Hematopoietic multipotent progenitor cell treated with erythropoietin and hydrocortisone succinate and interleukin-3 and kit ligand, for 17 days (in vitro differentiated cells): Measurements from ENCODE around the gene FBXL7.

Source experiments
- DNase-seq: peaks from one replicate; pipeline ENCODE4 v3.0.0-alpha.2; 2015; ENCODE audit warnings: low spot score

FBXL7 gene

GRCh38 chr5:15615859-15616258, 115.9 kb downstream of the FBXL7 start:
- no peak for DNase-seq

GRCh38 chr5:15618938-15619337, 119.0 kb downstream of the FBXL7 start:
- no peak for DNase-seq

GRCh38 chr5:15620501-15620900, 120.5 kb downstream of the FBXL7 start:
- no peak for DNase-seq

DNA sequence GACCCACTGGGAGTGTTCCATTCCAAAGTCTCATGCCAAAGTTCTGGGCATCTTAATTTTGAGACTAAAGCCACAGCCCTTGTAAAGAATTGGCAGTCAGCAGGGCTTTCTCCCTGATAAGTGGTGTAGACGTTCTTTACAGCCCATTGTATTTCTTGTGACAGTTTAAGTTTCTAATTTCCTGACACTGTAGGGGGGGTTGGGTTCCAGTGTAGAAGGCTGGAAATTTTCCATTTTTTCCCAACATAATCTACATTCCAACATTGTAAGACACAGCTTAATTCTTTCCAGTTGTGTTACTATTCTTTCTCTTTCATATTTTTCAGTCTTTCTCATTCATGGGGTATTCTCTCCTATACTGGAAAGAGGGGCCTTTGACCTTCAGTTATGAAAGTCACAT, 121.1 kb downstream of the FBXL7 start:
- DNase-seq = no peak

GRCh38 chr5:15623794-15624193, 123.8 kb downstream of the FBXL7 start:
- DNase-seq = no peak

GRCh38 chr5:15627109-15627508, 127.1 kb downstream of the FBXL7 start:
- DNase-seq = no peak

- no peak for DNase-seq
Measured at GRCh38 chr5:15627647-15628046, 127.7 kb downstream of the FBXL7 start.

DNA sequence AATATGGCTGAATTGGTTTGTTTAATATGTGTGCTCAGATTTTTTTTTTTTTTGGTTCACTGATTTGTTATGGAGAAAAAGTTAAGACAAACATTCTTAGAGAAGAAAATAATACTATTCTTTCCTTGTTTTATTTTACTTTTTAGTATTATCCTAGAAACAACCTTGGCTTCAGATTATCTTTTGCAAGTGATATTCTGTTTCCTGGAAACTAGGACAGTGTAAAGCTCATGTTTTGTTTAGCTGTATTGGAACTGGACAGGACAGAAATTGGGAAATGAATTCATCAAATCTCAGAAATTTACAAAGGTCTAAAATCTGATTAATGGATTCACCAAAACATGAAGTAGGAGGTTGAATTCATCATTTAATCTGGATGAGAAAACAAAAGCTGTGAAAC, 130.5 kb downstream of the FBXL7 start:
- DNase-seq = no peak

- no peak for DNase-seq
Measured at GRCh38 chr5:15634591-15635288, 134.8 kb downstream of the FBXL7 start.

- DNase-seq = no peak
Measured at GRCh38 chr5:15635289-15635616, 135.3 kb downstream of the FBXL7 start.

DNA sequence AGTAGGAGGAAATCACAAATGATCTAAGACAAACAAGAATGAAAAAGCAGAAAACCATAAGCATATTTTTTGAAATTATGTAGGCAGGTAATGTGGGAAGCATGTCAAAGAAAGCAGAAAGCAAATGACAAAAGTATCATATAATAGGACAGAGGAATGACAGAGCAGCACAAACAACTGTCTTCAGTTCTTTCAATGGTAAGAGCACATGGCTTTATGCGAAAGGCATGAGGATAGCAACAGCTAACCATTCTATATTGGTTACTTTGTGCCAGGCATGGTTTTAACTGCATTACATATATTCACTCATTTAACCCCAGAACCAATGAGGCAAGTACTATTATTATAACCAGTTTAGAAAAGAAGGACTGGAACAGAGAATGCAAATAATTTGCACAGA, 137.4 kb downstream of the FBXL7 start:
- no peak for DNase-seq

- no peak for DNase-seq
Measured at GRCh38 chr5:15637886-15638285, 137.9 kb downstream of the FBXL7 start.

DNA sequence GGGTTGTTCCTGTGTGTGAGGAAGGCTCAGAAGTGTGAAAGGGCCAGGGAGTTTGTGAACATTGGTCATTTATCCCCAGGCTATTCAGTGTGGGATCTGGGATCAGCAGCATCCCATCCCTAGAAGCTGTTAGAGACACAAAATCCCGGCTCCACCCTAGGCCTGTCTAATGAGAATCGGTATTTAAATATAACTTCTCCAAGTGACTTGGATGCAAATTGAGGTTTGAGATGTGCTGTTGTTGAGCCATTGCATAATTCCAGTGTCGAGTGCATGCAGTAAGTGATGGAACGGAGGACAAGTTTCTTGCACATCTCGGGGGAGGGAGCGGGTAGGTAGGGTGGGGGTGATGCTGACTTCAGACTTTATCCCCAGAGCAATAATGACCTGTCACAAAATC, 138.3 kb downstream of the FBXL7 start:
- DNase-seq = no peak

DNA sequence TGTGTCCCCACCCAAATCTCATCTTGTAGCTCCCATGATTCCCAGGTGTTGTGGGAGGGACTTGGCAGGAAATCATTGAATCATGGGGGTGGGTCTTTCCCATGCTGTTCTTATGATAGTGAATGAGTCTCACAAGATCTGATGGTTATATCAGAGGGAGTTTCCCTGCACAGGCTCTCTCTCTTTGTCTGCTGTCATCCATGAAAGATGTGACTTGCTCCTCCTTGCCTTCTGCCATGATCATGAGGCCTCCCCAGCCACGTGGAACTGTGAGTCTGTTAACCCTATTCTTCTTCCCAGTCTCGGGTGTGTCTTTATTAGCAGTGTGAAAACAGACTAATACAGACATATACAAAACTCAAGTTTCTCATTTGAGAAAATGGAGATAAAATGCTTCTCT, 139.3 kb downstream of the FBXL7 start:
- DNase-seq = no peak

- no peak for DNase-seq
Measured at GRCh38 chr5:15640116-15640515, 140.1 kb downstream of the FBXL7 start.

DNA sequence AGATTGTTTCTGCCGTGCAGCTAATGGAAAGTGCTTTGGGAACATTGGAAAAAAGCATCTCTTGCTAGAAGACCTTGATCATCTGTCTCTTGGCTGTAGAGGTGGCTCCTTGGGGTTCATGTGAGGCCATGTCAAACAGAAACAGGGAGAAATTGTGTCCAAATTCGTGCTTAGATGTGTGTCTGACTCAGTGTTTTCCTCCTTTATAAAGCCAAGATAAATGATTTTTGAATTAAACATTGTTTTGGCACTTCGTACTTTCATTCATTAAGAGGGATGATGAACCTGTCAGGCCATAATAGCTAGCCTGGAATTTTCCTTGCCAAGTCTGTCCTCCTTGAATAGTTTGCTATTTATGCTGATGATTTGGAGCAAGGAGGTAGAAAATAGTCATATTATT, 143.8 kb downstream of the FBXL7 start:
- DNase-seq = no peak

GRCh38 chr5:15645381-15646160, 145.6 kb downstream of the FBXL7 start:
- no peak for DNase-seq

DNA sequence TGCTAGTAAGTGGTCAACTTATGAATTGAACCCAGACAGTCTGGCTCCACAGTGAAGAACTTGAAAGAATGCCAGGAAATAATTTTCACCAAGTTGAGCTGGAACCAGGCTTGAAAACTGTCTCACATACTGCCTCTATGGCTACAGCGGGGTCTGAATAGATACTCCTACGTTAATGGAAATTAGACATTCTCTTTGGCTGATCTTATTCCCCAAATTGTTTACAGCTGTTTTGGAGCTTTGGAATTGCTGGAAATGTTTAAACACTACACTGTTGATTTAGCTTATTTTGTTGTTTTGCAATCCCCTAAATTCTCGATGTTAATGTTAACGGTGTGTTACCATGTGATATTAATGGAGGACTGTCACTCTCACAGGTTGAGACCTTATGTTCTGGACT, 146.4 kb downstream of the FBXL7 start:
- no peak for DNase-seq

GRCh38 chr5:15647251-15647650, 147.3 kb downstream of the FBXL7 start:
- DNase-seq = no peak

DNA sequence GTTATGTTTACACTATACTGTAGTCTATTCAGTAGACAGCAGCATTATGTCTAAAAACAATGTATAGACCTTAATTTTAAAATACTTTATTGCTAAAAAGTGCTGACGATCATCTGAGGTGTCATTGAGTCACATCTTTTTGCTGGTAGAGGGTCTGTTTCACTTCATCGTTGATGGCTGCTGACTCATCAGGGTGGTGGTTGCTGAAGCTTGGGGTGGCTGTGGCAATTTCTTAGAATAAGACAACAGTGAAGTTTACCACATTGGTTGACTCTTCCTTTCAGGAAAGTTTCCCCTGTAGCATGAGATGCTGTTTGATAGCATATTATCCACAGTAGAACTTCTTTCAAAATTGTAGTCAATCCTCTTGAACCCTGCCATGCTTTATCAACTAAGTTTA, 150.3 kb downstream of the FBXL7 start:
- no peak for DNase-seq

- no peak for DNase-seq
Measured at GRCh38 chr5:15654779-15655178, 154.8 kb downstream of the FBXL7 start.

DNA sequence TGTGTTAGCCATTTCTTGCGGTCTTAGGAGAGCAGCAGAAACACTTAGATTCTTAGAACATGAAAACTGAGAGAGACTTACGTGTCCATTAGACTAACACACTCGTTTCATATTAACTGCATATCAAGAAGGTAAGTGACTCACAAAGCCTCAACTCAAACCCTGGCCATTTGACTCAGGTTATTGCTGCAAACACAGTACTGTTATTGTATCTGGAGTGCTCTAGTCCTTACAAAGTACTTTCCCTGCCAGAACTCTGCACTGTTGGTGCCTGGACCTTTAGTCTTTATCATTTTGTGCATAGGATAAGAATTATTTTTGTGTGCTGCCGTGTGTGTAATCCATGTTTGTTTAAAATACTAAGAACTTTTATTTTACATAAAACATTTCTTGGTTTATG, 155.7 kb downstream of the FBXL7 start:
- no peak for DNase-seq

DNA sequence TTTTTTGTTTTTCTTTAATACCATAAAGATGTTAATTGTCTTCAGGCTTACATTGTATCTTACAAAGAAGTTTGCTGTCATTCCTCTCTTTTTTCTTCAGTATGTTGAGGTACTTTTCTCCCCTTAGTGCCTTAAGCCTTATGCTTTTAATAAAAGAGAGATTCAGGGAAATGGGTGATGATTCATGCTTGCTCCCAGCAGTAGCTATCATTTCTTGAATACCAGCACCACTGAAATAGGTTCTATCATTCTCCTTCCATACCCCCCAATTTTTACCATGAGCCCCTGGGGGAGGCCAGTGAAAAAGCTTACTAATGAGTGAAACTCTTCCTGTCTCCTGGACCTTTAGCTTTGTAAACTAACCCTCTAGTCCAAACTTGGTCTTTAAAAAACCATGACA, 165.0 kb downstream of the FBXL7 start:
- no peak for DNase-seq

- DNase-seq = no peak
Measured at GRCh38 chr5:15669826-15670225, 169.8 kb downstream of the FBXL7 start.
